ENCODE data around the gene EPB42. TPM values are rescaled to one million over a fixed set of nuclear protein-coding genes. Genes with fewer than 3 reads are reported as not detected.

Gene EPB42
- total RNA-seq, 2 experiments from 2014 or later: not detected

GRCh38 chr15:43251185-43251870 lies 30.5 kb upstream of the EPB42 start:
- CTCF ChIA-PET: no interaction called here
- POLR2A ChIA-PET: no interaction called here
- no peak for ATAC-seq (ENCODE audit: poor library complexity)
- no peak overlapping the region for H3K27ac ChIP-seq (ENCODE audit: low read depth in 1 of 2, low read length in 2 of 2)
- no peak for DNase-seq
- Mint-ChIP-seq H3K9me3 (no peaks in the 10 kb centered on the region), H3K27me3 (peaks cover 11% of the 10 kb centered on the region), H3K27ac (no peak overlapping the region), H3K36me3 (ENCODE audit: low read depth) (no peaks in the 10 kb centered on the region), H3K4me1 (ENCODE audit: low read depth) (no peaks in the 10 kb centered on the region), H3K4me3 (no peak overlapping the region)
- H3K9me3 ChIP-seq (ENCODE audit: control insufficient read depth in 1 of 2, insufficient read depth in 1 of 2, low read length in 2 of 2): no peaks in the 10 kb centered on the region
- H3K27me3 ChIP-seq (ENCODE audit: control insufficient read depth in 1 of 2, insufficient read depth in 2 of 2, low read length in 2 of 2): no peaks in the 10 kb centered on the region
- no peaks in the 10 kb centered on the region for H3K36me3 ChIP-seq (ENCODE audit: insufficient read depth, low read length)
- H3K4me1 ChIP-seq (ENCODE audit: insufficient read depth, low read length): peaks cover 3% of the 10 kb centered on the region
- H3K4me3 ChIP-seq (ENCODE audit: low read length): no peak overlapping the region
- no peak for TF ChIP-seq CTCF (IDR thresholded peaks at IDR 0.05)
- intact Hi-C loops (cut with DNase I, micrococcal nuclease): no loop called here

GRCh38 chr15:43250785-43251184 lies 30.0 kb upstream of the EPB42 start:
- no peaks in the 10 kb centered on the region for H3K36me3 ChIP-seq (ENCODE audit: insufficient read depth, low read length)
- DNase-seq (no peak), ATAC-seq (ENCODE audit: poor library complexity) (no peak)
- intact Hi-C loops (cut with DNase I, micrococcal nuclease): no loop called here
- no peaks in the 10 kb centered on the region for H3K27me3 ChIP-seq (ENCODE audit: control insufficient read depth in 1 of 2, insufficient read depth in 2 of 2, low read length in 2 of 2)
- H3K27me3 Mint-ChIP-seq: peaks cover 11% of the 10 kb centered on the region
- H3K27ac ChIP-seq (ENCODE audit: low read depth in 1 of 2, low read length in 2 of 2): no peak overlapping the region
- no peak for TF ChIP-seq CTCF (IDR thresholded peaks at IDR 0.05)
- CTCF ChIA-PET: no interaction called here
- no peaks in the 10 kb centered on the region for H3K36me3 Mint-ChIP-seq (ENCODE audit: low read depth)
- H3K4me1 Mint-ChIP-seq (ENCODE audit: low read depth): no peaks in the 10 kb centered on the region
- no peak overlapping the region for H3K4me3 ChIP-seq (ENCODE audit: low read length)
- H3K4me1 ChIP-seq (ENCODE audit: insufficient read depth, low read length): peaks cover 3% of the 10 kb centered on the region
- H3K9me3 ChIP-seq (ENCODE audit: control insufficient read depth in 1 of 2, insufficient read depth in 1 of 2, low read length in 2 of 2): no peaks in the 10 kb centered on the region
- H3K4me3 Mint-ChIP-seq: no peak overlapping the region
- no peaks in the 10 kb centered on the region for H3K9me3 Mint-ChIP-seq
- POLR2A ChIA-PET: no interaction called here
- H3K27ac Mint-ChIP-seq: no peak overlapping the region

GRCh38 chr15:43249699-43250203 lies 28.9 kb upstream of the EPB42 start:
- H3K9me3 Mint-ChIP-seq: no peaks in the 10 kb centered on the region
- no peak overlapping the region for H3K4me3 Mint-ChIP-seq
- ChIA-PET POLR2A (no interaction called here), CTCF (no interaction called here)
- H3K27me3 ChIP-seq (ENCODE audit: control insufficient read depth in 1 of 2, insufficient read depth in 2 of 2, low read length in 2 of 2): no peaks in the 10 kb centered on the region
- no peaks in the 10 kb centered on the region for H3K9me3 ChIP-seq (ENCODE audit: control insufficient read depth in 1 of 2, insufficient read depth in 1 of 2, low read length in 2 of 2)
- H3K4me1 Mint-ChIP-seq (ENCODE audit: low read depth): no peaks in the 10 kb centered on the region
- no peak overlapping the region for H3K27ac ChIP-seq (ENCODE audit: low read depth in 1 of 2, low read length in 2 of 2)
- peak in 2 of 14 experiments; percentile 42 to 55 for DNase-seq
- H3K27me3 Mint-ChIP-seq: peaks cover 10% of the 10 kb centered on the region
- H3K36me3 Mint-ChIP-seq (ENCODE audit: low read depth): no peaks in the 10 kb centered on the region
- no peak overlapping the region for H3K4me3 ChIP-seq (ENCODE audit: low read length)
- no peak for TF ChIP-seq CTCF (IDR thresholded peaks at IDR 0.05)
- no peaks in the 10 kb centered on the region for H3K36me3 ChIP-seq (ENCODE audit: insufficient read depth, low read length)
- peaks cover 3% of the 10 kb centered on the region for H3K4me1 ChIP-seq (ENCODE audit: insufficient read depth, low read length)
- intact Hi-C loops (cut with DNase I, micrococcal nuclease): no loop called here
- no peak overlapping the region for H3K27ac Mint-ChIP-seq
- no peak for ATAC-seq (ENCODE audit: poor library complexity)

Data from CD4-positive, alpha-beta T cell (primary cell).